ENCODE data around the gene REXO4. TPM values are rescaled to one million over a fixed set of nuclear protein-coding genes. Genes with fewer than 3 reads are reported as not detected.
A peak's percentile ranks its signal among the peaks of the same experiment; 100 is the strongest.

The REXO4 gene
- total and polyA plus RNA-seq, 2 of the 8 experiments (the other 6 are each of a cell fraction or from before 2014, with no cell fraction given) = 19.1 to 38.3 TPM

- Histone ChIP-seq H3K27ac (ENCODE audit: low read depth, low read length) (peak within 1 kb of the TSS; percentile 80), H3K79me2 (ENCODE audit: control insufficient read depth in 1 of 2, insufficient read depth in 2 of 2, low read length in 2 of 2) (peaks cover 14 to 44% of the 10 kb centered on the region in 2 experiments)
- TF ChIP-seq, protein P1, sequence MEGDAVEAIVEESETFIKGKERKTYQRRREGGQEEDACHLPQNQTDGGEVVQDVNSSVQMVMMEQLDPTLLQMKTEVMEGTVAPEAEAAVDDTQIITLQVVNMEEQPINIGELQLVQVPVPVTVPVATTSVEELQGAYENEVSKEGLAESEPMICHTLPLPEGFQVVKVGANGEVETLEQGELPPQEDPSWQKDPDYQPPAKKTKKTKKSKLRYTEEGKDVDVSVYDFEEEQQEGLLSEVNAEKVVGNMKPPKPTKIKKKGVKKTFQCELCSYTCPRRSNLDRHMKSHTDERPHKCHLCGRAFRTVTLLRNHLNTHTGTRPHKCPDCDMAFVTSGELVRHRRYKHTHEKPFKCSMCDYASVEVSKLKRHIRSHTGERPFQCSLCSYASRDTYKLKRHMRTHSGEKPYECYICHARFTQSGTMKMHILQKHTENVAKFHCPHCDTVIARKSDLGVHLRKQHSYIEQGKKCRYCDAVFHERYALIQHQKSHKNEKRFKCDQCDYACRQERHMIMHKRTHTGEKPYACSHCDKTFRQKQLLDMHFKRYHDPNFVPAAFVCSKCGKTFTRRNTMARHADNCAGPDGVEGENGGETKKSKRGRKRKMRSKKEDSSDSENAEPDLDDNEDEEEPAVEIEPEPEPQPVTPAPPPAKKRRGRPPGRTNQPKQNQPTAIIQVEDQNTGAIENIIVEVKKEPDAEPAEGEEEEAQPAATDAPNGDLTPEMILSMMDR (IDR thresholded peaks at IDR 0.05; ENCODE audit: control extremely low read depth in 1 of 3, insufficient read depth in 1 of 3, low read depth in 1 of 3, low read length in 3 of 3) = no peak
- TF ChIP-seq NRF1 (IDR thresholded peaks at IDR 0.05; ENCODE audit: low read depth, low read length) (no peak), MAFK (IDR thresholded peaks at IDR 0.05; ENCODE audit: low read depth, low read length) (no peak), SP1 (IDR thresholded peaks at IDR 0.05; ENCODE audit: low read depth, low read length) (no peak; the same call in 1 of the 2 replicates), CEBPB (IDR thresholded peaks at IDR 0.05; ENCODE audit: low read depth, low read length) (no peak), EP300 (IDR thresholded peaks at IDR 0.05; ENCODE audit: borderline replicate concordance in 1 of 2, low read depth in 2 of 2, low read length in 2 of 2) (peak in 1 of 2 experiments; percentile 52; a peak in 1 of 3 replicates), CBX5 (IDR thresholded peaks at IDR 0.05; ENCODE audit: low read depth, low read length) (no peak)
Measured at GRCh38 chr9:133375724-133376654, 41.8 kb downstream of the REXO4 start, which contains the start of the genes STKLD1 and SURF4. Gene STKLD1 (plus strand): TSS chr9:133376366. CDS start chr9:133376474, 108 bp downstream. Gene SURF4 (minus strand): TSS chr9:133376060. CDS start chr9:133375969, 91 bp downstream.

More at GRCh38 chr9:133375724-133376654, 41.8 kb downstream of the REXO4 start, which contains the start of the genes STKLD1 and SURF4:
- H2BK15ac ChIP-seq (ENCODE audit: low read length) = no peak within 1 kb of the TSS
- no peak within 1 kb of the TSS for H2AK5ac ChIP-seq (ENCODE audit: low read depth, low read length)
- peak within 1 kb of the TSS; percentile 65 to 92 (median 80) for H3K9ac ChIP-seq (replicated peaks in 1 of 4; ENCODE audit: extremely low read depth in 1 of 4, low read depth in 3 of 4, low read length in 3 of 4)
- no peak within 1 kb of the TSS for H2BK12ac ChIP-seq (ENCODE audit: low read depth, low read length)
- peak within 1 kb of the TSS; percentile 64; the same call in 1 of the 2 replicates for H2AFZ ChIP-seq (ENCODE audit: low read length)
- FAIRE-seq (no peak), DNase-seq (ENCODE audit: low read depth in 1 of 2, low spot score in 2 of 2) (peak; percentile 81 to 99)
- H3K14ac ChIP-seq (ENCODE audit: insufficient read length) = no peak within 1 kb of the TSS
- H4K8ac ChIP-seq (ENCODE audit: extremely low read depth, insufficient read depth, low read length) = peak within 1 kb of the TSS; percentile 68; the same call in 1 of the 2 replicates
- H3K23me2 ChIP-seq (ENCODE audit: low read depth, low read length) = peaks cover 8% of the 10 kb centered on the region; the same call in 1 of the 2 replicates
- H2BK20ac ChIP-seq (ENCODE audit: low read length) = no peak within 1 kb of the TSS
- H4K5ac ChIP-seq (ENCODE audit: insufficient read length, low read depth, low read length) = peak within 1 kb of the TSS; percentile 57
- H2BK5ac ChIP-seq (ENCODE audit: low read depth, low read length) = no peak within 1 kb of the TSS; the same call in 1 of the 2 replicates
- peaks cover 0 to 4% of the 10 kb centered on the region in 2 experiments; a peak in 2 of 4 replicates for H3K9me3 ChIP-seq (ENCODE audit: insufficient read depth in 2 of 2, low read depth in 1 of 2, low read length in 1 of 2)
- H3K79me1 ChIP-seq (ENCODE audit: low read depth, low read length) = peaks cover 6% of the 10 kb centered on the region; the same call in 1 of the 2 replicates
- H3K4me2 ChIP-seq (ENCODE audit: insufficient read depth in 1 of 2, low read depth in 2 of 2, low read length in 2 of 2) = peak within 1 kb of the TSS; percentile 76 to 77
- H3K4me1 ChIP-seq (replicated peaks in 1 of 4; ENCODE audit: control insufficient read depth in 3 of 4, insufficient read depth in 4 of 4, low read length in 3 of 4) = peaks cover 0 to 5% (median 0%) of the 10 kb centered on the region in 4 experiments; a peak in 1 of 7 replicates
- ChIA-PET CTCF (ENCODE audit: partially characterized antibody) (interaction anchor here (0.6 to 10.1 kb wide), 10 partner anchors 13 to 352 kb away, joined by 3 to 90 read pairs (median 5); partner anchors contain the start of genes CACFD1, SURF1 and SURF2), POLR2A (ENCODE audit: partially characterized antibody) (interaction anchor here (0.9 to 19.9 kb wide), 9 partner anchors 9 to 45 kb away, joined by 3 to 461 read pairs (median 5); partner anchors contain the start of genes MED22, RPL7A, SURF1 and SURF2)
- peak within 1 kb of the TSS; percentile 96 for H3K4ac ChIP-seq (replicated peaks; ENCODE audit: insufficient read length, low read depth, low read length)
- no peak within 1 kb of the TSS for H2BK120ac ChIP-seq (replicated peaks; ENCODE audit: low read depth, low read length)
- peaks cover 11 to 26% of the 10 kb centered on the region in 2 experiments for H4K20me1 ChIP-seq (replicated peaks in 1 of 2; ENCODE audit: control insufficient read depth in 1 of 2, insufficient read depth in 2 of 2, low read length in 2 of 2)
- H3K56ac ChIP-seq (replicated peaks; ENCODE audit: insufficient read length, low read depth, low read length) = peak within 1 kb of the TSS; percentile 0
- H3K36me3 ChIP-seq (ENCODE audit: control insufficient read depth in 2 of 4, insufficient read depth in 4 of 4, low read length in 3 of 4) = peaks cover 0 to 3% (median 2%) of the 10 kb centered on the region in 4 experiments; a peak in 3 of 8 replicates
- H3K4me3 ChIP-seq (ENCODE audit: extremely low read depth in 1 of 4, insufficient read depth in 2 of 4, low read depth in 3 of 4, low read length in 4 of 4) = peak within 1 kb of the TSS; percentile 70 to 87 (median 74)
- peak within 1 kb of the TSS; percentile 74 for H4K91ac ChIP-seq (replicated peaks; ENCODE audit: insufficient read length, low read length)
- WGBS, 2 experiments (ENCODE audit: extremely low coverage in 1 of 2, insufficient coverage in 1 of 2, insufficient read length in 1 of 2, insufficient replicate concordance in 2 of 2, low coverage in 1 of 2, low lambda C conversion rate in 2 of 2, missing lambda C conversion rate in 1 of 2) = 13% methylated on average over 28 of the region's 120 CpGs; no CpG with 5 or more reads in 1 of the 2 experiments
- H3K23ac ChIP-seq (ENCODE audit: insufficient read length) = no peak within 1 kb of the TSS
- H3K18ac ChIP-seq (ENCODE audit: extremely low read depth, low read length) = peak within 1 kb of the TSS; percentile 38
- H3K27me3 ChIP-seq (replicated peaks in 1 of 4; ENCODE audit: control insufficient read depth in 3 of 4, extremely low read depth in 1 of 4, insufficient read depth in 3 of 4, low read length in 3 of 4) = peaks cover 0 to 11% (median 6%) of the 10 kb centered on the region in 4 experiments; a peak in 5 of 7 replicates

Measured in H1 (cell line).